OCI-LY1 (cell line): Measurements from ENCODE around the gene MMADHC.

Experiments
- H2AFZ ChIP-seq: fragments of 200-600 bp; sonication (generic), shearing (Covaris generic); 2 replicates; pipeline ENCODE4 v1.6.0; 2014; ENCODE audit warnings: antibody characterized with exemption, mild to moderate bottlenecking, low read length
- H3F3A ChIP-seq: fragments of 200-600 bp; sonication (generic), shearing (Covaris generic); 2 replicates; pipeline ENCODE4 v1.6.0; 2014; ENCODE audit warnings: mild to moderate bottlenecking, antibody characterized with exemption, low read length, moderate library complexity; ENCODE audit not compliant: insufficient read depth
- H3K27ac ChIP-seq: fragments of 200-600 bp; sonication (generic); 2 replicates; pipeline ENCODE4 v1.5.1; 2014; ENCODE audit warnings: low read length, mixed run types, mild to moderate bottlenecking, low read depth; ENCODE audit not compliant: poor library complexity, severe bottlenecking
- H3K27me3 ChIP-seq: fragments of 200-600 bp; sonication (generic); 2 replicates; pipeline ENCODE4 v1.6.0; 2014; ENCODE audit warnings: antibody characterized with exemption, mild to moderate bottlenecking, low read length, moderate library complexity; ENCODE audit not compliant: insufficient read depth
- H3K36me3 ChIP-seq: fragments of 200-600 bp; sonication (generic); 2 replicates; pipeline ENCODE4 v1.6.1; 2014; ENCODE audit warnings: mild to moderate bottlenecking, antibody characterized with exemption, low read length, moderate library complexity, mixed read lengths; ENCODE audit not compliant: insufficient read depth
- H3K4me1 ChIP-seq: fragments of 200-600 bp; sonication (generic); 2 replicates; pipeline ENCODE4 v1.5.1; 2014; ENCODE audit warnings: mild to moderate bottlenecking, low read length, moderate library complexity; ENCODE audit not compliant: insufficient read depth, severe bottlenecking
- H3K4me2 ChIP-seq: fragments of 200-600 bp; sonication (generic), shearing (Covaris generic); 2 replicates; pipeline ENCODE4 v1.6.1; 2014; ENCODE audit warnings: low read length
- H3K4me3 ChIP-seq: fragments of 200-600 bp; sonication (generic); 2 replicates; pipeline ENCODE4 v1.5.1; 2014; ENCODE audit warnings: low read length, low read depth, mild to moderate bottlenecking, mixed read lengths; ENCODE audit not compliant: poor library complexity, severe bottlenecking
- H3K79me2 ChIP-seq: fragments of 200-600 bp; shearing (Covaris generic); 2 replicates; pipeline ENCODE4 v1.6.1; 2016; ENCODE audit warnings: mixed run types, low read length, mixed read lengths; ENCODE audit not compliant: insufficient read depth
- H3K9ac ChIP-seq: fragments of 200-600 bp; sonication (generic), shearing (Covaris generic); 2 replicates; pipeline ENCODE4 v1.6.1; 2014; ENCODE audit warnings: mild to moderate bottlenecking, low read length, mixed read lengths
- H3K9me2 ChIP-seq: fragments of 200-600 bp; sonication (generic), shearing (Covaris generic); 2 replicates; pipeline ENCODE4 v1.6.1; 2014; ENCODE audit warnings: low read depth, mild to moderate bottlenecking, low read length, mixed read lengths
- H3K9me3 ChIP-seq: fragments of 200-600 bp; shearing (Covaris generic); 2 replicates; pipeline ENCODE4 v1.6.1; 2014; ENCODE audit warnings: low read length, mixed read lengths
- H4K20me1 ChIP-seq: fragments of 200-600 bp; sonication (generic), shearing (Covaris generic); 2 replicates; pipeline ENCODE4 v1.6.0; 2016; ENCODE audit warnings: mild to moderate bottlenecking, low read length; ENCODE audit not compliant: insufficient read depth
- EZH2 ChIP-seq: fragments of 200-600 bp; sonication (generic), shearing (Covaris generic); IDR thresholded peaks from 2 replicates; pipeline ENCODE4 v1.8.0; 2017; ENCODE audit warnings: borderline replicate concordance, mixed run types, mild to moderate bottlenecking, antibody characterized with exemption, low read length, moderate library complexity, mixed read lengths
- TF ChIP-seq, protein P1 (sequence below): fragments of 200-600 bp; sonication (generic), shearing (Covaris generic); IDR thresholded peaks from 2 replicates; pipeline ENCODE4 v1.5.1; 2017; ENCODE audit warnings: mild to moderate bottlenecking, antibody characterized with exemption, low read length, moderate library complexity, mixed read lengths

MMADHC gene

DNA sequence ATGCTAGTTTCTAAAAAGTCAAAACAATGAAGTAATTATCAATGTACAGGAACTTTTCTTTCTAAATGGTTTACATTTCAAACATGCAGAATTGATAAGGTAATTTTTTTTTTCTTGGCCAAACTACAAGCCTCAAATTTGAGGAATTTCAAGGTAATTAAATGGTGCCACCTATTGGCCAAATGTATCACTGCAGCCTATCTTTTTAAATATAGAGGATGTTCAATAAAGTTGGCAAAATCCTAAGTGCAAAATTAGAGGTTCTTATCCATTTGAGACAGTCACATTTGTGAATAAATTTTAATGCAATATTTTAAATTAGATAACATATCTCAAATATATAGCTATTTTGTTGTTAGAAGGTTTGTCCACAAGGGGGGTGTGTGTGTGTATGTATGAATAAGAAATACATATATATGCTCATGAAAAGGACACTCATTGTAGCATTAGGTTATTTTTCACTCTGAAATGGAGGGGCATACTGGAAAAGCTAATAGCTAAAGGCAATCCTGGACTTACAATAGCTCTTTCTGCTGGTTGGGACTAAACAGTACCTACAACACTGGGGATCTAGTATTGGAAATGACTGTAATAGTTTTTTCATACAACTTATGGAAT is 26.2 kb downstream of the MMADHC start:
- no peak overlapping the region for H3K4me2 ChIP-seq
- no peaks in the 10 kb centered on the region for H3F3A ChIP-seq
- no peak overlapping the region for H3K4me3 ChIP-seq
- no peak for TF ChIP-seq EZH2
- TF ChIP-seq, protein P1, sequence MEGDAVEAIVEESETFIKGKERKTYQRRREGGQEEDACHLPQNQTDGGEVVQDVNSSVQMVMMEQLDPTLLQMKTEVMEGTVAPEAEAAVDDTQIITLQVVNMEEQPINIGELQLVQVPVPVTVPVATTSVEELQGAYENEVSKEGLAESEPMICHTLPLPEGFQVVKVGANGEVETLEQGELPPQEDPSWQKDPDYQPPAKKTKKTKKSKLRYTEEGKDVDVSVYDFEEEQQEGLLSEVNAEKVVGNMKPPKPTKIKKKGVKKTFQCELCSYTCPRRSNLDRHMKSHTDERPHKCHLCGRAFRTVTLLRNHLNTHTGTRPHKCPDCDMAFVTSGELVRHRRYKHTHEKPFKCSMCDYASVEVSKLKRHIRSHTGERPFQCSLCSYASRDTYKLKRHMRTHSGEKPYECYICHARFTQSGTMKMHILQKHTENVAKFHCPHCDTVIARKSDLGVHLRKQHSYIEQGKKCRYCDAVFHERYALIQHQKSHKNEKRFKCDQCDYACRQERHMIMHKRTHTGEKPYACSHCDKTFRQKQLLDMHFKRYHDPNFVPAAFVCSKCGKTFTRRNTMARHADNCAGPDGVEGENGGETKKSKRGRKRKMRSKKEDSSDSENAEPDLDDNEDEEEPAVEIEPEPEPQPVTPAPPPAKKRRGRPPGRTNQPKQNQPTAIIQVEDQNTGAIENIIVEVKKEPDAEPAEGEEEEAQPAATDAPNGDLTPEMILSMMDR, result peak; percentile 94
- H2AFZ ChIP-seq, result no peak overlapping the region
- no peaks in the 10 kb centered on the region for H4K20me1 ChIP-seq
- no peaks in the 10 kb centered on the region for H3K27me3 ChIP-seq
- H3K4me1 ChIP-seq, result peaks cover 28% of the 10 kb centered on the region
- peak overlapping the region; percentile 47 for H3K27ac ChIP-seq
- no peaks in the 10 kb centered on the region for H3K9me3 ChIP-seq
- no peaks in the 10 kb centered on the region for H3K36me3 ChIP-seq
- no peaks in the 10 kb centered on the region for H3K9me2 ChIP-seq
- no peaks in the 10 kb centered on the region for H3K79me2 ChIP-seq
- H3K9ac ChIP-seq, result no peak overlapping the region

DNA sequence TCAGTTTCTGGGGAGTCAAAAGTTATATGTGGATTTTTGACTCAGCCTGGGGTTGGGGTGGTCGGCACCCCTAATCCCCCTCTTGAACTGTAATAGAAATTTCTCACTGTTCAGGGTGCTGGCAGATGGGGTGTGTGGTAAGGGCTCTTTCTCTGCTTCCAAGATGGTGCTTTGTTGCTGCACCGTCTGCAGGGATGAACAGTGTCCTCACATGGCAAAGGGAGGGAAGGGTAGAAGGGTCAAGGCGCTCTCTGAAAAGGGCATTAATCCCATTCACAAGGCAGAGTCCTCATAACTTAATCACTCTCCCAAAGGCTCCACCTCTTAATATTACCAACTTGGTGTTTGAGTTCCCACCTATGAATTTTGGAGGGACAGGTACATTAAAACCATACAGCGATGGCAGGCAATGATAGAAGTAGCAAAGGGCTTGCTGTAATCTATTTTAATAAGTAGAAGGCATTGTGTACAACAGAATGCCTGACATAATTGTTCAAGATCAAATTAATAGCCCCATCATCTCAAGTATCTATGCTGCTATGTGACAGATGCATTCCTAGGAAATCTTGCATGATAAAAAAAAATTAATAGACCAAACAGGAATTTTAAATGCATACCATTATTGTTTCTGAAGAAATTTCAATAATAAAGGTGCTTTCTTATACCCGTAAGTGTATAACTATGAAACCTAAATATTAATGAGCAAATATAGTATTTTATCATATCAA is 28.1 kb downstream of the MMADHC start:
- Histone ChIP-seq H3K27ac (no peak overlapping the region), H4K20me1 (no peaks in the 10 kb centered on the region), H3K4me2 (no peak overlapping the region), H3K36me3 (no peaks in the 10 kb centered on the region), H3K9ac (no peak overlapping the region), H3K79me2 (no peaks in the 10 kb centered on the region), H3F3A (no peaks in the 10 kb centered on the region), H3K4me1 (peaks cover 28% of the 10 kb centered on the region), H3K9me2 (no peaks in the 10 kb centered on the region), H3K9me3 (no peaks in the 10 kb centered on the region), H2AFZ (no peak overlapping the region), H3K27me3 (no peaks in the 10 kb centered on the region), H3K4me3 (no peak overlapping the region)
- TF ChIP-seq, protein P1, result no peak
- TF ChIP-seq EZH2, result no peak

DNA sequence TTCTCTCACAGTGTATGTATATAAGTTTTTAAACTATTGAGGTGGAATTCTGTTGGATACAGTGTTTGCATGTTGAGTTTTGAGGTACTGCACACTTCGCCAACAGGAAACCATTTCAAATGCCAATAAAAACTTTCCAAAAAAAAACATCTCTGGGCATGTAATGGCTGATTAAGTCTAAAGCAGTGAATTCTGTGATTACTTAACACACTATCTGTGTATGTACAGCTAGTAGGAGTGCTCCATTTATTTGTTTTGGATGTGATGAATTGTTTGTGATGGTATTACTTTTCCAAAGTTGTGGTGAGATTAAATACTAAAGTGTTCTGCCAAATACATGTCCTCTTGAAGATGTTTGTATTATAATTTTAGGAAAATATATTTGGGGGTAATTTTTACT is 31.1 kb downstream of the MMADHC start:
- Histone ChIP-seq H4K20me1 (no peaks in the 10 kb centered on the region), H3K27me3 (no peaks in the 10 kb centered on the region), H3K27ac (no peak overlapping the region), H3K9ac (no peak overlapping the region), H3K79me2 (no peaks in the 10 kb centered on the region), H3K9me2 (no peaks in the 10 kb centered on the region), H3K36me3 (no peaks in the 10 kb centered on the region), H2AFZ (no peak overlapping the region), H3F3A (no peaks in the 10 kb centered on the region), H3K4me1 (peaks cover 1% of the 10 kb centered on the region), H3K4me2 (no peak overlapping the region), H3K4me3 (no peak overlapping the region), H3K9me3 (no peaks in the 10 kb centered on the region)
- TF ChIP-seq EZH2, result no peak
- TF ChIP-seq, protein P1, result no peak
